Measurements from ENCODE around the gene USP35.

The USP35 gene

GRCh38 chr11:78176605-78177141 lies 12.0 kb upstream of the USP35 start:
- H3K4me3 ChIP-seq (ENCODE audit: low read length), result no peak overlapping the region
- no peak overlapping the region for H2AFZ ChIP-seq (ENCODE audit: low read depth, low read length)
- H3K4me1 ChIP-seq (ENCODE audit: insufficient read depth, low read length), result no peaks in the 10 kb centered on the region
- peaks cover 14% of the 10 kb centered on the region for H3K36me3 ChIP-seq (ENCODE audit: insufficient read depth, low read length)
- peaks cover 4% of the 10 kb centered on the region for H3K9me3 ChIP-seq (ENCODE audit: low read length)
- no peaks in the 10 kb centered on the region for H3K27me3 ChIP-seq (ENCODE audit: insufficient read depth, low read length)

DNA sequence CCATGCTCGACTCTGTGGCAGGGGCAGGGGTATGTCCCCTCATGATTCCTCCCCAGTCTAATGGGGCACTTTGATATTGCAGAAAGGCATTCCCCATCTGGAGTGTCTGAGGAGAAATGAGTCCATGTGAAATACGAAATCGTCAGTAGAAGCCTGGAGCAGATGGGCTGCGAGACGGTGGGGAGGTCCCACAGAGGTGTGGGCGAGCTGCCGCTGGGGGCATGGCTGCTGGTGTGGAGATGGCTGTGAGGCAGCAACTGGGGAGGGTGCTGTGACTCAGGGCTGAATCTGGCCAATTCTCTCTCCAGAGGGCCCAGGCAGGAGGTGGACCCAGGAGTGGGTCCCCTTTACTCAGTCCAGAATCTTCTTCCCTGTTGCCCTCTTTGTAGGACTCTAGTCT lies 11.5 kb upstream of the USP35 start:
- Histone ChIP-seq H3K27me3 (ENCODE audit: insufficient read depth, low read length) (no peaks in the 10 kb centered on the region), H3K36me3 (ENCODE audit: insufficient read depth, low read length) (peaks cover 10% of the 10 kb centered on the region), H3K4me1 (ENCODE audit: insufficient read depth, low read length) (no peaks in the 10 kb centered on the region), H2AFZ (ENCODE audit: low read depth, low read length) (no peak overlapping the region), H3K4me3 (ENCODE audit: low read length) (no peak overlapping the region), H3K9me3 (ENCODE audit: low read length) (peaks cover 4% of the 10 kb centered on the region)

DNA sequence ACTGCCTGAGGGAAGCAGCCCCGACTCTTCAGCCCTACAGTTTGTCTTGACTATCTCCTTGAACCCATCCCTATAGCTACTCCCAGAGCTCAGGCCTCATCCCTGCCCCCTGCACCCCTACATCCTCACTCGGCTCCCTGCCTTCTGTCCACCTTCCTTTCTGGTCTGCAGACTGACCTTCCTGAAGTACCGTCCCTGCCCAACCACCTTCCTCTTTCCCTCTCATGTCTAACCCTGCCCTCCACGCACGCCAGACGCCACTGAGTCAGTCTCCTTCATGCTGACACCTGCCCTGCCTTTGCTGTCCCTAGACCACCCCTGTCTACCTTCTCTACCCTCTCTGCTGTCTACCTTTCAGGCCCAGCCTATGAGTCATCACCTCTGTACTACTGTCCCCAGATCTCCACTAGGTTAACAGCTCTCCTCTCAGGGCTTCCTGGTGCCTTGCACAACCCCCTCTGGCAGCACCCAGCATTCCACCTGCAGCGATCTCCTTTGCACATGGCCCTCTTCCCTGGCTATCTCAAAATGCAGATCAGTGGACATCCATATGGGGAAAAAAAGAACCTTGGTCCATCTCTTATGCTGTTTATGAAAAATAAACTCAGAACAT lies 9.2 kb upstream of the USP35 start:
- Histone ChIP-seq H2AFZ (ENCODE audit: low read depth, low read length) (no peak overlapping the region), H3K36me3 (ENCODE audit: insufficient read depth, low read length) (no peaks in the 10 kb centered on the region), H3K27me3 (ENCODE audit: insufficient read depth, low read length) (no peaks in the 10 kb centered on the region), H3K4me3 (ENCODE audit: low read length) (no peak overlapping the region), H3K9me3 (ENCODE audit: low read length) (no peaks in the 10 kb centered on the region), H3K4me1 (ENCODE audit: insufficient read depth, low read length) (no peaks in the 10 kb centered on the region)

DNA sequence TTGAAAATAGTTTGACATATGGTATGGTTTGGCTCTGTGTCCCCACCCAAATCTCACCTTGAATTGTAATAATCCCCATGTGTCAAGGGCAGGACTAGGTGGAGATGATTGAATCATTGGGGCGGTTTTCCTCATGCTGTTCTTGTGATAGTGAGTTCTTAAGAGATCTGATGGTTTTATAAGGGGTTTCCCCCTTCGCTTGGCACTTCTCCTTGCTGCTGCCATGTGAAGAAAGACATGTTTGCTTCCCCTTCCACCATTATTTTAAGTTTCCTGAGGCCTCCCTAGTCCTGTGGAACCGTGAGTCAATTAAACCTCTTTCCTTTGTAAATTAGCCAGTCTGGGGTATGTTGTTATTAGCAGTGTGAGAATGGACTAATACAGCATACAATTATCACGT lies 8.0 kb upstream of the USP35 start:
- Histone ChIP-seq H3K4me1 (ENCODE audit: insufficient read depth, low read length) (no peaks in the 10 kb centered on the region), H2AFZ (ENCODE audit: low read depth, low read length) (no peak overlapping the region), H3K4me3 (ENCODE audit: low read length) (no peak overlapping the region)

DNA sequence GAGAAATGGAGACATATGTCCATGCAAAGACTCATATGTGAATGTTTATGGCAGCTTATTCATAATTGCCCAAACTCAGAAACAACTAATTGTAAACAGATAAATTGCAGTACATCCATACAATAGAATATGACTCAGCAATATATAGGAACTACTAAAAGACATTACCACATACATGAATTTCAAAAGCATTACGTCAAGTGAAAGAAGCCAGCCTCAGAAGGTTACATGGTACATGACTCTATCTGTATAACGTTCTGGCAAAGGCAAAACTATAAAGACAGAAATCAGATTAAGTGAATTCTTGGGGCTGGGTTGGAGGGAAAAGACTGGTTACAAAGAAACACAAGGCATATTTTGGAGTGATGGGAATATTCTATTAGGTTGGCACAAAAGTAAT lies 7.5 kb upstream of the USP35 start:
- Histone ChIP-seq H3K4me3 (ENCODE audit: low read length) (no peak overlapping the region), H3K36me3 (ENCODE audit: insufficient read depth, low read length) (no peaks in the 10 kb centered on the region), H3K4me1 (ENCODE audit: insufficient read depth, low read length) (no peaks in the 10 kb centered on the region), H3K27me3 (ENCODE audit: insufficient read depth, low read length) (no peaks in the 10 kb centered on the region), H2AFZ (ENCODE audit: low read depth, low read length) (no peak overlapping the region), H3K9me3 (ENCODE audit: low read length) (no peaks in the 10 kb centered on the region)

More for the DNA sequence above, 8.0 kb upstream of the USP35 start:
- H3K27me3 ChIP-seq (ENCODE audit: insufficient read depth, low read length), result no peaks in the 10 kb centered on the region
- no peaks in the 10 kb centered on the region for H3K9me3 ChIP-seq (ENCODE audit: low read length)
- H3K36me3 ChIP-seq (ENCODE audit: insufficient read depth, low read length), result no peaks in the 10 kb centered on the region

- no peaks in the 10 kb centered on the region for H3K36me3 ChIP-seq (ENCODE audit: insufficient read depth, low read length)
- no peaks in the 10 kb centered on the region for H3K9me3 ChIP-seq (ENCODE audit: low read length)
- peaks cover 30% of the 10 kb centered on the region for H3K4me1 ChIP-seq (ENCODE audit: insufficient read depth, low read length)
- peak overlapping the region; percentile 82 for H2AFZ ChIP-seq (ENCODE audit: low read depth, low read length)
- H3K4me3 ChIP-seq (ENCODE audit: low read length), result peak overlapping the region; percentile 88
- no peaks in the 10 kb centered on the region for H3K27me3 ChIP-seq (ENCODE audit: insufficient read depth, low read length)
These were observed 1.1 kb upstream of the USP35 start for GRCh38 chr11:78187366-78188285.

DNA sequence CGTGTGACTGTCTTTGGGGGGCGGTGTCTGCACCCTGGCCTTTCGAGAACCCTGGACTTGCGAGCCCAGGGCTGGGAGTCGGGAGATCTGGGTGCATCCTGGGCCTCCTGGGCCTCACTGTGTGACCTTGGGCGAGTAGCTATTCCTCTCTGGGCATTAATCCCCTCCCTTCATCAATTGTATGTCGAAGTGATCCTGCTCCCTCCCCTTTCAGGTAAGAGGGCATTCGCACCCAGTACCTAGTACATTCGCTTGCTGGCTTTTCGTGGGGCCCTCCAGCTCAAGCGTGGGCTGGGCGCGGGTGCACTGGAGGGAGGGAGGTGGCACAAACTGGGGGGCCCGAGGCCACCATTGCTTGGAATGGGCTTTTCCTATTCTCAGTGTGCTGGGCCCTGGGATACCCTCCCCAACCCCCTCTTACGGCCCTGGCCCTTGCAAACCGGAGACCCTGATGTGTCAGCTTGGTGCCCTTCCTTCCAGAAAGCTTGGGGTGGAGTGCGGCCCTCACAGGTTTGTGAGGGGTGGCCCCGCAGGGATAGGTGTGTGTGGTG lies 530 bp downstream of the USP35 start:
- peaks cover 30% of the 10 kb centered on the region for H3K4me1 ChIP-seq (ENCODE audit: insufficient read depth, low read length)
- peak overlapping the region; percentile 88 for H3K4me3 ChIP-seq (ENCODE audit: low read length)
- no peaks in the 10 kb centered on the region for H3K27me3 ChIP-seq (ENCODE audit: insufficient read depth, low read length)
- H3K36me3 ChIP-seq (ENCODE audit: insufficient read depth, low read length), result no peaks in the 10 kb centered on the region
- H2AFZ ChIP-seq (ENCODE audit: low read depth, low read length), result peak overlapping the region; percentile 82
- H3K9me3 ChIP-seq (ENCODE audit: low read length), result no peaks in the 10 kb centered on the region

DNA sequence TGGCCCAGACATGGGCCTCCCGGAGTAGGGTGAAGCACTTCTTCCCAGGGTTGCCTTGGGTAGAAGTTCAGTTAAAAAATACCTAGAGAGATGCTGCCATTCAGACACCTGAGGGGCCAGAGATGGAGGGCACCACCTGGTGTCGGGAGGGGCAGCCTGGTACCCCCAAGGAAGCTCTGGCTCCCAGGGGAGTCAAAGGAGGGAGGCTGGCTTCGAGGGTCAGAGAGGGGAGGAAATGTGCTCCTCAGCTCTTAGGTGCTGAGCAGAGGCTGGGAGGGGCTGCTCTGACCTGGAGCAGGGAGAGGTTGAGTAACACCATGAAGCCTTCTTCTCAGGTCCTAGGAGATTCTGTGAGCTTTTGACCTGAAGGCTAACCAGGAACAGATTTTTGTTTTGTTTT lies 1.1 kb downstream of the USP35 start:
- Histone ChIP-seq H3K9me3 (ENCODE audit: low read length) (no peaks in the 10 kb centered on the region), H2AFZ (ENCODE audit: low read depth, low read length) (no peak overlapping the region), H3K36me3 (ENCODE audit: insufficient read depth, low read length) (no peaks in the 10 kb centered on the region), H3K4me1 (ENCODE audit: insufficient read depth, low read length) (peaks cover 30% of the 10 kb centered on the region), H3K4me3 (ENCODE audit: low read length) (peak overlapping the region; percentile 88), H3K27me3 (ENCODE audit: insufficient read depth, low read length) (no peaks in the 10 kb centered on the region)

DNA sequence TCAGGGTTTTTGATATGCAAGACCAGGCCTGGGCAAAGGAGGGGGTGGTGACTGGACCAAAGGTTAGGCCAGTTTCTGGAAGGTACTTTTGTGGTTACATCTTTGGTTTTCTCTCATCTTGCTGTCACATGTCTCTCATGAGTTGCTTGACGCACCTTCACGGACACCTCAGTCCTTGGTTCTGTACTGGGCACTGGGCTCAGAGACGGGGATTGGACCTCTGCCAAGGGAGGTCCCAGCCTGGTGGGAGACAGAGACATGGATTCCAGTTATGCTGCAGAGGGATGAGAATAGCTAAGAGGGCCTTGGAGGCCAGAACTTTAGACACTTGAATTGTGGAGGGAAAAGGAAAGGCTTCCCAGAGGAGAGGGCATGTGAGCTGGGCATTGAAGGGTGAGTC lies 1.7 kb downstream of the USP35 start:
- Histone ChIP-seq H3K9me3 (ENCODE audit: low read length) (no peaks in the 10 kb centered on the region), H3K4me1 (ENCODE audit: insufficient read depth, low read length) (peaks cover 32% of the 10 kb centered on the region), H3K27me3 (ENCODE audit: insufficient read depth, low read length) (no peaks in the 10 kb centered on the region), H3K36me3 (ENCODE audit: insufficient read depth, low read length) (no peaks in the 10 kb centered on the region), H2AFZ (ENCODE audit: low read depth, low read length) (no peak overlapping the region), H3K4me3 (ENCODE audit: low read length) (no peak overlapping the region)

DNA sequence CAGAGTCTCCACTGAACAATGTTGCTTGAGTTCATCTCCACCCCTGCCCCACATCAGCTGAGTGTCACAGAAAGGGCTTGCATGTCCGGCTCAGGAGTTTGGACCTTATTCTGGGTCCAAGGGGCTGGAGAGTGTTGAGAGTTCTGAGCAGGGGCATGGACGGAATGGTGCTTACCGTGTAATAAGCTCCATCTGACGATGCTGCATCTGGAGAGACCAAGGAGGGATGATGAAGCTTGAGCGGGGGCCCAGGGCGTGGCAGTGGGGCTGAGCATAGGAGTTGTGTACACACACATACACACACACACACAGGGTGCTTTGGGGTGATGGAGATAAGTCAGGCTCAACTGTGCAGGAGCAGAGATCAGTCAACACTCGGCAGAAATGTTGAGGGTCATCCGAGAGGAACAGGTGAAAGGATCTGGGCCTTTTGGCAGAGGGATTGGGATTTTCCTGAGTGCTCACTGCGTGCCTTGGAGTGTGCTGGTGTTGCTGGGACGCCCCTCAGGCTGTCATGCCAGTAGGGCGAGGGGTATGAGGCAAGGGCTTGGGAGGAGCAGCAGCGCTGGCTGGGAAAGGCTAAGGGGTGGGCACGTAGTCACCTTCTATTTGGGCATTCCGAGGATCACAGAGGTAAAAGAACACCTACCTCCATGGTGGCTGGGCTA lies 2.3 kb downstream of the USP35 start:
- H2AFZ ChIP-seq (ENCODE audit: low read depth, low read length), result no peak overlapping the region
- H3K36me3 ChIP-seq (ENCODE audit: insufficient read depth, low read length), result no peaks in the 10 kb centered on the region
- H3K27me3 ChIP-seq (ENCODE audit: insufficient read depth, low read length), result no peaks in the 10 kb centered on the region
- no peak overlapping the region for H3K4me3 ChIP-seq (ENCODE audit: low read length)
- no peaks in the 10 kb centered on the region for H3K9me3 ChIP-seq (ENCODE audit: low read length)
- peaks cover 32% of the 10 kb centered on the region for H3K4me1 ChIP-seq (ENCODE audit: insufficient read depth, low read length)

- H3K36me3 ChIP-seq (ENCODE audit: insufficient read depth, low read length), result peaks cover 3% of the 10 kb centered on the region
- no peaks in the 10 kb centered on the region for H3K9me3 ChIP-seq (ENCODE audit: low read length)
- H3K27me3 ChIP-seq (ENCODE audit: insufficient read depth, low read length), result no peaks in the 10 kb centered on the region
- no peak overlapping the region for H3K4me3 ChIP-seq (ENCODE audit: low read length)
- no peak overlapping the region for H2AFZ ChIP-seq (ENCODE audit: low read depth, low read length)
- H3K4me1 ChIP-seq (ENCODE audit: insufficient read depth, low read length), result peaks cover 28% of the 10 kb centered on the region
These were observed 3.6 kb downstream of the USP35 start for GRCh38 chr11:78192223-78192719.

DNA sequence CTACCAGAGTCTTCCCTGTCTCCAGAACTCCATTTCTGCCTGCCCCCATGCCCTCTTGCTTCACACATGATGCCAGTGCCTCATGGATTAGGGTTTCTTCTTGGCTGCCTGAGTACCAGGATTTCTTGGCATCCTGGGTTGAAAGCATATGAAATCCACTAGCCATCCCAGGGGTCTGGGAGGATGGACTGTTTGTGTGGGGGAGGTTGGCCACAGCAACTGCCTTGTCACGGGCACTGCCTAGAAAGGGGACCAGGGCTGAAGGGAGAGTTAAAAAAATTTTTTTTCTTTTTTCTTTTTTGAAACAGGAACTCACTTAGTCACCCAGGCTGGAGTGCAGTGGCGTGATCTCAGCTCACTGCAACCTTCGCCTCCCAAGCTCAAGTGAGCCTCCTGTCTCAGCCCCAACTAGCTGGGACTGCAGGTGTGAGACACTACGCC lies 4.2 kb downstream of the USP35 start:
- Histone ChIP-seq H3K27me3 (ENCODE audit: insufficient read depth, low read length) (no peaks in the 10 kb centered on the region), H3K36me3 (ENCODE audit: insufficient read depth, low read length) (peaks cover 10% of the 10 kb centered on the region), H3K9me3 (ENCODE audit: low read length) (no peaks in the 10 kb centered on the region), H3K4me3 (ENCODE audit: low read length) (no peak overlapping the region), H2AFZ (ENCODE audit: low read depth, low read length) (no peak overlapping the region), H3K4me1 (ENCODE audit: insufficient read depth, low read length) (peaks cover 21% of the 10 kb centered on the region)

Measured in neuron (in vitro differentiated cells).